Measurements from ENCODE around the gene BTRC.

Gene BTRC

DNA sequence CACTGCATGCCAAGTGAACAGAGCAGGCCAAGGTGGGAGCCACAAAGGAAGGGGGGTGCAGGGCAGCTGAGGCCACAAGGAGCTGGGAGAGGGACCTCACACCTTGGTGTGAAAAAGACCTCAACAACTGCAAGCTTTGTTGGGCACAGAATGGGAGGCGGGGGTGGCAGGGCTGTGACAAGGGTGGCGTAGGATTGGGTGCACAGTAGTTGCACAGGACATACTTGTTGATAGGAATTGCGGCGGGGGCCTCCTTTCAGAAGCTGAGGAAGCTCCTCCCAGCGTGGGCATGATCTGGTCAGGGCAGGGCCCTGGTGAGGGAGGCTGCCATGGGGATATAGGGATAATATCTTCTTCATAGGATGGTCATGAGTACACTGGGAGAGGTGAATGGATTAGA, 208.3 kb downstream of the BTRC start:
- no peak for TF ChIP-seq CTCF (IDR thresholded peaks at IDR 0.05)

- no peak for TF ChIP-seq CTCF (IDR thresholded peaks at IDR 0.05)
Observed at GRCh38 chr10:101563007-101563406, 209.0 kb downstream of the BTRC start.

DNA sequence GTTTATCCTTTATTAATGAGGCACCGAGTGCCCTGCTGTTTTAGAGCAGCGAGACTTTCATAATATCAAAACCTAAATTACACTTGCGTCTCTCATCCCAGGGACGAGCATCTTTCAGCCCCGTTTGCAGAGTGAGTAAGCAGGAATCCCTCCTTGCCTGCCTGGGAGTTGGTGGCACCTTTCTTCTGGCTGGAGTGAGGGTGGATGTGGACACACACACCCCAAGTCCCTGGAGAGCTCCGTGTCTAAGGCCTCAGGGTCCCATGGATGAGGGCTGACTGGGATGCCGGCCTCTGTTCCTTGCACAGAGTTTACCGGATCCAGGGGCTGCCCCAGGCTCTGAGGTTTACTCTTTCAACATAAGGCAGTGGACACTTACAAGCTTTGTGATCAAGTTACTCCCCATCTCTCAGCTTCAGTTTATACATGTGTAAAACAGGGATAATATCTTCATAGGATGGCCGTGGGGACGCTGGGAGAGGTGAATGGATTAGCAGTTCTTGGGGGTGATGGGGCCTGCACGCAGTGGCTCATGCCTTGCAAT, 209.6 kb downstream of the BTRC start:
- no peak for TF ChIP-seq CTCF (IDR thresholded peaks at IDR 0.05)

- no peak for TF ChIP-seq CTCF (IDR thresholded peaks at IDR 0.05)
Observed at GRCh38 chr10:101564490-101564991, 210.6 kb downstream of the BTRC start.

GRCh38 chr10:101565370-101565900, 211.5 kb downstream of the BTRC start:
- TF ChIP-seq CTCF (IDR thresholded peaks at IDR 0.05), result no peak

DNA sequence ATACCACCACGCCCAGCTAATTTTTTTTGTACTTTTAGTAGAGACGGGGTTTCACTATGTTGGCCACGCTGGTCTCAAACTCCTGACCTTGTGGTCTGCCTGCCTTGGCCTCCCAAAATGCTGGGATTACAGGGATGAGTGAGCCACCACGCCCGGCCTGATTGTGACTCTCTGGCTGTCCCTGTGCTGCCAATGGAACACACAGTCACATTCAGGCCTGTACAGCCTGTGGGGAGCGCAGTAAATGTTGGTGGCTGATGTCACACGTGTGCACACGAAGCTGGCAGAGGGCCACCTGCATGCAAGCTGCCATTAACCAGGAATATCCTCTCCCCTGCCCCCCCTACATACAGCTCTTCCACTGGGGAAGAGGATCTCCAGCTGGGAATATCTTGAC, 212.0 kb downstream of the BTRC start:
- no peak for TF ChIP-seq CTCF (IDR thresholded peaks at IDR 0.05)

DNA sequence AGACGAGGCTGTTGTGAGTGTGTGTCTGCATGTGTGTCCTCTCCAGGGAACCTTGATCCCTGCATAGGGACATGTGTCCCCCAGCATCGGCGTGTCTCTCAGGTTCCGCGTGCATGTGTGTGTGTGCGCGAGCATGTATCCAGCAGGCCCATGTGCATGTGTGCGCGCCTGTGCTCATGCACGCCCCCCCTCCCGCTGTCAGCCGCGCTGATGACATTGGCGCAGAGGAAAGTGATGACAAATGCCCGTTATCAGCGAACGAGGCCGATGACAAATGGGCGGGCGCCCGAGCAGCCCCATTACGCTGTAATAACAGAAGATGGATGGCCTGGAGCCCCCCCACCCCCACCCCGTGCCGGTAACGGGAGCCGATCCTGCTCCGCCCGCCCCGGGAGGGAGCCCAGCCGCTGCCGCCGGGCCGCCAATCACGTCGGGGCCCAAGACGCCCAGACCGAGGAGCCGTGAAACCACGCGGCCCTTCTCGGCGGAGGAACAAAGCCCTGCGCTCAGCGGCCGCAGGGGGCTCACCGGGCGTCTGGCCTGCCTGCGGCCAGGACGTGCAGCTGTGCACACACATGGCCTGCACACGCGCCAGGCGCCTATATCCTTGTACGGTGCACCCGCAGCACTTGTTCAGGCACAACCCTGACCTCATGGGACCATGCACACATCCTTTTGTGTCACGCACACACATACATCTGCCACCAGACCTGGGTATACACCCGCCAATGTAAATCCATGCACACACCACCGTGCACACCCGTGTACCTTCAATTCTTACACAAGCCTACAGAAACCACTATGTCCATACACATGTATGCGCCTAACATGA, 212.6 kb downstream of the BTRC start:
- no peak for TF ChIP-seq CTCF (IDR thresholded peaks at IDR 0.05)
